ENCODE results near the gene CFAP20DC. TPM values are rescaled to one million over a fixed set of nuclear protein-coding genes. Genes with fewer than 3 reads are reported as not detected.

CFAP20DC gene
- total and polyA plus RNA-seq, 2 of the 4 experiments (the other 2 are of a cell fraction): 1.2 to 1.6 TPM

DNA sequence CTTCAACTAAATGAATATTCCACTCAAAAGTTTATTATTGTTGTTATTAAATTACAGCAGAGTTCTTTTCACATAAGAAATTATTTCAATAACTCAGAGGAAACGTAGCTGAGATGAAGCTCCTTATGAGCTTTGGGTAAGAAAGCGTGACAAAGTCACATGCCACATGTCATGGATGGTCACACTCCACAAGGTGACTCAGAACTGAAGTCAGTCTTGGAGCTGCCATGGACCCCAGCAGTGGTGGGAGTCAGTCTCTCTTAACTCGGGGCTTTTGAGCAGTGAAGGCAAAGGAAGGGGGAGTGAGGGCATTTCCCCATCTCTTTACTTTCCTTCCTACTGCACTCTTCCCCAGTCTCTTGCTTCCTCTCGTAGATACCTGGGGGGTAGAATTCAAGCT, 295.8 kb downstream of the CFAP20DC start:
- ATAC-seq (ENCODE audit: low read depth): no peak
- Histone ChIP-seq H3K27me3 (ENCODE audit: control insufficient read depth, insufficient read depth, low read length) (no peaks in the 10 kb centered on the region), H3K14ac (replicated peaks; ENCODE audit: low read depth, low read length) (no peak overlapping the region), H2BK15ac (ENCODE audit: low read depth, low read length) (no peak overlapping the region), H2AK5ac (ENCODE audit: low read depth, low read length) (no peak overlapping the region), H3K36me3 (ENCODE audit: control insufficient read depth, insufficient read depth, low read length) (no peaks in the 10 kb centered on the region), H3K4me2 (ENCODE audit: low read depth, low read length) (no peak overlapping the region), H2BK120ac (ENCODE audit: low read depth, low read length) (no peak overlapping the region), H3K27ac (ENCODE audit: insufficient read depth, low read length) (no peak overlapping the region), H3K18ac (ENCODE audit: low read depth, low read length) (no peak overlapping the region), H4K5ac (ENCODE audit: low read depth, low read length) (no peak overlapping the region), H3K9me3 (ENCODE audit: control insufficient read depth, insufficient read depth, low read length) (no peaks in the 10 kb centered on the region), H2AFZ (replicated peaks; ENCODE audit: low read length, poor library complexity) (no peak overlapping the region), H3K4ac (ENCODE audit: low read depth, low read length) (no peak overlapping the region), H2AK9ac (replicated peaks; ENCODE audit: low read depth, low read length, poor library complexity) (no peak overlapping the region), H3K4me1 (ENCODE audit: control insufficient read depth, insufficient read depth, low read length) (no peaks in the 10 kb centered on the region), H2BK20ac (ENCODE audit: low read depth, low read length) (no peak overlapping the region), H3K23ac (ENCODE audit: low read depth, low read length) (no peak overlapping the region), H3K4me3 (ENCODE audit: insufficient read depth, low read depth, low read length) (no peak overlapping the region), H4K91ac (ENCODE audit: insufficient read depth, low read depth, low read length) (no peak overlapping the region), H4K8ac (ENCODE audit: low read depth in 2 of 2, low read length in 2 of 2) (no peak overlapping the region), H3K79me1 (ENCODE audit: low read depth in 1 of 2, low read length in 2 of 2) (no peaks in the 10 kb centered on the region), H3K9me1 (ENCODE audit: insufficient read depth, low read length) (no peaks in the 10 kb centered on the region; the same call in 1 of the 2 replicates), H2BK5ac (ENCODE audit: low read depth, low read length, poor library complexity, severe bottlenecking) (no peak overlapping the region), H4K20me1 (ENCODE audit: insufficient read depth, low read length) (no peaks in the 10 kb centered on the region), H3K9ac (ENCODE audit: low read depth, low read length) (no peak overlapping the region), H3K56ac (ENCODE audit: extremely low read depth, insufficient read depth, low read length) (no peak overlapping the region)
- intact Hi-C loops (cut with micrococcal nuclease): loop anchor here (10.0 kb wide), 1 partner anchor 411 kb away; no protein-coding TSS in a partner anchor
- no peak for DNase-seq
- no TSS peak for BruUV-seq (replicated peaks)
- in situ Hi-C loops (cut with MboI; ENCODE audit: low sequenced_read_pairs): no loop called here
- TF ChIP-seq, protein P1, sequence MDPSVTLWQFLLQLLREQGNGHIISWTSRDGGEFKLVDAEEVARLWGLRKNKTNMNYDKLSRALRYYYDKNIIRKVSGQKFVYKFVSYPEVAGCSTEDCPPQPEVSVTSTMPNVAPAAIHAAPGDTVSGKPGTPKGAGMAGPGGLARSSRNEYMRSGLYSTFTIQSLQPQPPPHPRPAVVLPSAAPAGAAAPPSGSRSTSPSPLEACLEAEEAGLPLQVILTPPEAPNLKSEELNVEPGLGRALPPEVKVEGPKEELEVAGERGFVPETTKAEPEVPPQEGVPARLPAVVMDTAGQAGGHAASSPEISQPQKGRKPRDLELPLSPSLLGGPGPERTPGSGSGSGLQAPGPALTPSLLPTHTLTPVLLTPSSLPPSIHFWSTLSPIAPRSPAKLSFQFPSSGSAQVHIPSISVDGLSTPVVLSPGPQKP (IDR thresholded peaks at IDR 0.05; ENCODE audit: borderline replicate concordance, low read depth, low read length): no peak
- TF ChIP-seq POLR2A (IDR thresholded peaks at IDR 0.05; ENCODE audit: low read depth, low read length): no peak
- TF ChIP-seq RCOR1 (IDR thresholded peaks at IDR 0.05; ENCODE audit: insufficient replicate concordance, low read length): no peak
- TF ChIP-seq FOS (IDR thresholded peaks at IDR 0.05; ENCODE audit: low read depth, low read length): no peak
- no peak for TF ChIP-seq MAFK (IDR thresholded peaks at IDR 0.05; ENCODE audit: low read depth, low read length)
- 67% methylated on average over 1 of the region's 4 CpGs; no CpG with 5 or more reads in 1 of the 2 experiments for whole genome bisulfite sequencing, 2 experiments (ENCODE audit: extremely low coverage in 2 of 2, insufficient read length in 1 of 2)
- dilution Hi-C loops (cut with HindIII; ENCODE audit: low sequenced_read_pairs, unreplicated experiment): no loop called here
- POLR2A ChIA-PET (ENCODE audit: unreplicated experiment): no interaction called here
- CTCF ChIA-PET: no interaction called here
